A549 treated with dexamethasone at 1 μM for 4 hours (cell line): ENCODE data around the gene RPRM. TPM values are rescaled to one million over a fixed set of nuclear protein-coding genes. Genes with fewer than 3 reads are reported as not detected.

ENCODE experiments used
- total RNA-seq: library from RNA; stranded (reverse); fragments of 200-300 nt; extraction: Qiagen RNA extraction; gene quantifications from 5 replicates; pipeline ENCODE4 v1.2.3, GENCODE V29; 2022

RPRM gene
- total RNA-seq = 0.05 to 0.11 TPM (median 0.09 TPM) in 3 of 5 replicates, not detected in the others

GRCh38 chr2:153478289-153479261 lies at the start of gene RPRM:
Gene RPRM, minus strand, starts transcription at chr2:153478762. Its CDS starts 197 bp downstream, at chr2:153478565.

